CD8-positive, alpha-beta memory T cell (primary cell): Measurements from ENCODE around the gene DALRD3. TPM values are rescaled to one million over a fixed set of nuclear protein-coding genes. Genes with fewer than 3 reads are reported as not detected.

Source experiments
- CTCF ChIA-PET: fragments of 350-600 bp; sonication (Branson Sonifier 250); formaldehyde crosslinking; loops from one replicate; lab custom pipeline; 2021; ENCODE audit warnings: antibody characterized with exemption; lab: Charles Lee
- POLR2A ChIA-PET: fragments of 350-600 bp; sonication (Branson Sonifier 250); formaldehyde crosslinking; loops from one replicate; lab custom pipeline; 2021; ENCODE audit warnings: antibody characterized with exemption; lab: Charles Lee
- DNase-seq, 5 donors: peaks; one replicate each; pipeline versions ENCODE4 v3.0.0 to v3.0.0-alpha.2; 2020 to 2022; ENCODE audit warnings: mixed read lengths in 1 of 5
- H3K27ac ChIP-seq: one replicate; pipeline ENCODE4 v1.7.0; 2013; ENCODE audit warnings: low read depth, mild to moderate bottlenecking, low read length, moderate library complexity
- H3K27me3 ChIP-seq: 2 replicates; pipeline ENCODE4 v1.7.0; 2013; ENCODE audit warnings: low read length, mild to moderate bottlenecking; ENCODE audit not compliant: insufficient read depth, poor library complexity, severe bottlenecking
- H3K36me3 ChIP-seq: 2 replicates; pipeline ENCODE4 v1.7.0; 2013; ENCODE audit warnings: mild to moderate bottlenecking, low read length, moderate library complexity; ENCODE audit not compliant: insufficient read depth
- H3K4me1 ChIP-seq: 2 replicates; pipeline ENCODE4 v1.7.0; 2013; ENCODE audit warnings: mild to moderate bottlenecking, low read length, moderate library complexity; ENCODE audit not compliant: insufficient read depth
- H3K4me3 ChIP-seq: 2 replicates; pipeline ENCODE4 v1.7.0; 2013; ENCODE audit warnings: mild to moderate bottlenecking, low read length
- H3K9me3 ChIP-seq: 2 replicates; pipeline ENCODE4 v1.7.0; 2013; ENCODE audit warnings: mild to moderate bottlenecking, low read length
- H3K27ac Mint-ChIP-seq, 8 donors: one replicate each; pipeline ENCODE4 v1.8.0; 2020 to 2021; ENCODE audit warnings: mixed read lengths in 8 of 8, mild to moderate bottlenecking in 6 of 8, inconsistent platforms in 3 of 8, moderate library complexity in 3 of 8
- H3K27me3 Mint-ChIP-seq, 2 donors: one replicate each; pipeline ENCODE4 v1.8.0; 2020 to 2021; ENCODE audit warnings: mixed read lengths in 2 of 2, mild to moderate bottlenecking in 1 of 2, moderate library complexity in 1 of 2
- H3K36me3 Mint-ChIP-seq, 3 donors: one replicate each; pipeline ENCODE4 v1.8.0; 2020 to 2021; ENCODE audit warnings: mixed read lengths in 3 of 3, inconsistent platforms in 1 of 3, mild to moderate bottlenecking in 1 of 3
- H3K4me1 Mint-ChIP-seq, 3 donors: one replicate each; pipeline ENCODE4 v1.8.0; 2020 to 2021; ENCODE audit warnings: mixed read lengths in 3 of 3, inconsistent platforms in 1 of 3, mild to moderate bottlenecking in 1 of 3
- H3K4me3 Mint-ChIP-seq, 7 donors: one replicate each; pipeline ENCODE4 v1.8.0; 2020 to 2021; ENCODE audit warnings: mixed read lengths in 7 of 7, mild to moderate bottlenecking in 6 of 7, moderate library complexity in 4 of 7, inconsistent platforms in 2 of 7
- H3K9me3 Mint-ChIP-seq, 5 donors: one replicate each; pipeline ENCODE4 v1.8.0; 2020 to 2022; ENCODE audit warnings: mixed read lengths in 5 of 5, mild to moderate bottlenecking in 3 of 5, moderate library complexity in 2 of 5, inconsistent platforms in 1 of 5
- polyA plus RNA-seq: library from polyadenylated mRNA; unstranded; fragments of 300-500 nt; fragmentation: Illumina TruSeq; gene quantifications from one replicate; pipeline ENCODE4 v1.2.3, GENCODE V29; 2021
- total RNA-seq, 2 experiments: library from RNA; stranded (reverse); gene quantifications; one replicate each; pipeline ENCODE4 v1.2.3, GENCODE V29; 2021

The DALRD3 gene
- total and polyA plus RNA-seq, 3 experiments from 2014 or later = 24.4 to 31.7 (median 27.9) TPM

- ChIA-PET POLR2A (interaction anchor here (0.5 to 4.6 kb wide), 10 partner anchors 8 to 1329 kb away, joined by 3 to 79 read pairs (median 6); partner anchors contain the start of genes NPRL2, P4HTM, QRICH1 and RHOA), CTCF (interaction anchor here (0.8 to 7.7 kb wide), 18 partner anchors 10 to 328 kb away, joined by 3 to 121 read pairs (median 5); partner anchors contain the start of genes KLHDC8B, P4HTM, QARS1 and QRICH1)
- peaks cover 0 to 56% (median 10%) of the 10 kb centered on the region in 3 donors for H3K36me3 Mint-ChIP-seq
- peaks cover 38% of the 10 kb centered on the region for H3K4me1 ChIP-seq
- DNase-seq = peak; percentile 97 to 99 (median 98)
- H3K27me3 Mint-ChIP-seq = peaks cover 0 to 2% of the 10 kb centered on the region in 2 donors
- no peaks in the 10 kb centered on the region for H3K27me3 ChIP-seq
- H3K4me1 Mint-ChIP-seq = peaks cover 30 to 65% (median 36%) of the 10 kb centered on the region in 3 donors
- no peaks in the 10 kb centered on the region for H3K9me3 ChIP-seq
- peak overlapping the region; percentile 99 for H3K27ac ChIP-seq
- H3K4me3 Mint-ChIP-seq = peak overlapping the region; percentile 91 to 97 (median 95)
- H3K4me3 ChIP-seq = peak overlapping the region; percentile 95
- H3K27ac Mint-ChIP-seq = peak overlapping the region; percentile 95 to 99 (median 96)
- peaks cover 22% of the 10 kb centered on the region for H3K36me3 ChIP-seq
- no peaks in the 10 kb centered on the region for H3K9me3 Mint-ChIP-seq
These were observed 2.9 kb upstream of the DALRD3 start for GRCh38 chr3:49021213-49021812.

GRCh38 chr3:49020330-49021212, 2.2 kb upstream of the DALRD3 start:
- H3K4me1 Mint-ChIP-seq = peaks cover 28 to 59% (median 32%) of the 10 kb centered on the region in 3 donors
- no peaks in the 10 kb centered on the region for H3K27me3 ChIP-seq
- H3K9me3 ChIP-seq = no peaks in the 10 kb centered on the region
- H3K36me3 ChIP-seq = peaks cover 18% of the 10 kb centered on the region
- peak overlapping the region; percentile 99 for H3K27ac ChIP-seq
- H3K4me3 ChIP-seq = peak overlapping the region; percentile 95
- POLR2A ChIA-PET = interaction anchor here (0.6 to 4.6 kb wide), 5 partner anchors 12 to 82 kb away, joined by 4 to 79 read pairs (median 35); partner anchors contain the start of genes P4HTM, QRICH1 and WDR6
- peak overlapping the region; percentile 65 to 98 (median 95) for H3K27ac Mint-ChIP-seq
- H3K36me3 Mint-ChIP-seq = peaks cover 0 to 56% (median 10%) of the 10 kb centered on the region in 3 donors
- peak overlapping the region; percentile 91 to 97 (median 95) for H3K4me3 Mint-ChIP-seq
- H3K27me3 Mint-ChIP-seq = peaks cover 0 to 2% of the 10 kb centered on the region in 2 donors
- CTCF ChIA-PET = interaction anchor here (0.7 to 7.7 kb wide), 9 partner anchors 9 to 73 kb away, joined by 3 to 121 read pairs (median 9); partner anchors contain the start of genes IMPDH2, P4HTM, QRICH1 and WDR6
- peaks cover 38% of the 10 kb centered on the region for H3K4me1 ChIP-seq
- H3K9me3 Mint-ChIP-seq = no peaks in the 10 kb centered on the region
- peak in 2 of 5 donors; percentile 27 to 48 for DNase-seq

- Histone ChIP-seq H3K4me1 (peaks cover 38% of the 10 kb centered on the region), H3K27me3 (no peaks in the 10 kb centered on the region), H3K36me3 (peaks cover 17% of the 10 kb centered on the region), H3K4me3 (peak overlapping the region; percentile 95), H3K9me3 (no peaks in the 10 kb centered on the region), H3K27ac (peak overlapping the region; percentile 99)
- Mint-ChIP-seq H3K36me3 (peaks cover 0 to 56% (median 14%) of the 10 kb centered on the region in 3 donors), H3K27me3 (peaks cover 0 to 2% of the 10 kb centered on the region in 2 donors), H3K9me3 (no peaks in the 10 kb centered on the region), H3K4me3 (peak overlapping the region; percentile 80 to 97 (median 93)), H3K27ac (peak overlapping the region; percentile 65 to 95 (median 80)), H3K4me1 (peaks cover 26 to 52% (median 29%) of the 10 kb centered on the region in 3 donors)
- ChIA-PET CTCF (interaction anchor here (0.7 to 7.7 kb wide), 4 partner anchors 9 to 31 kb away, joined by 3 to 121 read pairs (median 36); partner anchors contain the start of genes IMPDH2, P4HTM and WDR6), POLR2A (interaction anchor here (0.6 to 3.9 kb wide), 5 partner anchors 9 to 82 kb away, joined by 4 to 79 read pairs (median 19); partner anchors contain the start of genes IMPDH2, QRICH1 and WDR6)
- no peak for DNase-seq
These were observed 1.6 kb upstream of the DALRD3 start for GRCh38 chr3:49019941-49020329.

GRCh38 chr3:49018707-49019006, 277 bp upstream of the DALRD3 start:
- Mint-ChIP-seq H3K4me1 (peaks cover 24 to 49% (median 29%) of the 10 kb centered on the region in 3 donors), H3K27me3 (peaks cover 0 to 2% of the 10 kb centered on the region in 2 donors), H3K4me3 (peak overlapping the region; percentile 84 to 97 (median 88)), H3K27ac (peak overlapping the region; percentile 70 to 95 (median 90)), H3K36me3 (peaks cover 0 to 55% (median 8%) of the 10 kb centered on the region in 3 donors), H3K9me3 (no peaks in the 10 kb centered on the region)
- Histone ChIP-seq H3K4me3 (peak overlapping the region; percentile 83), H3K27me3 (no peaks in the 10 kb centered on the region), H3K9me3 (no peaks in the 10 kb centered on the region), H3K27ac (peak overlapping the region; percentile 89), H3K4me1 (peaks cover 38% of the 10 kb centered on the region), H3K36me3 (peaks cover 12% of the 10 kb centered on the region)
- CTCF ChIA-PET = interaction anchor here (1.1 to 6.6 kb wide), 4 partner anchors 10 to 30 kb away, joined by 3 to 67 read pairs (median 12); partner anchors contain the start of genes IMPDH2, P4HTM and WDR6
- POLR2A ChIA-PET = interaction anchor here (0.6 to 3.8 kb wide), 5 partner anchors 10 to 171 kb away, joined by 3 to 48 read pairs (median 11); partner anchors contain the start of genes IMPDH2 and WDR6
- no peak for DNase-seq

GRCh38 chr3:49017229-49017970, 980 bp downstream of the DALRD3 start:
- no peak for DNase-seq
- H3K4me3 Mint-ChIP-seq = peak overlapping the region; percentile 80 to 97 (median 86)
- H3K36me3 ChIP-seq = peaks cover 12% of the 10 kb centered on the region
- peak overlapping the region; percentile 89 for H3K27ac ChIP-seq
- H3K27me3 Mint-ChIP-seq = peaks cover 0 to 2% of the 10 kb centered on the region in 2 donors
- H3K36me3 Mint-ChIP-seq = peaks cover 0 to 57% (median 5%) of the 10 kb centered on the region in 3 donors
- H3K9me3 Mint-ChIP-seq = no peaks in the 10 kb centered on the region
- peak overlapping the region; percentile 68 to 91 (median 78) for H3K27ac Mint-ChIP-seq
- CTCF ChIA-PET = interaction anchor here (1.1 to 6.6 kb wide), 5 partner anchors 9 to 29 kb away, joined by 3 to 67 read pairs (median 11); partner anchors contain the start of genes IMPDH2, P4HTM and WDR6
- POLR2A ChIA-PET = interaction anchor here (1.0 to 3.8 kb wide), 4 partner anchors 10 to 77 kb away, joined by 4 to 48 read pairs (median 15); partner anchors contain the start of genes IMPDH2, QRICH1 and WDR6
- peaks cover 17 to 42% (median 23%) of the 10 kb centered on the region in 3 donors for H3K4me1 Mint-ChIP-seq
- H3K4me1 ChIP-seq = peaks cover 28% of the 10 kb centered on the region
- peak overlapping the region; percentile 83 for H3K4me3 ChIP-seq
- no peaks in the 10 kb centered on the region for H3K27me3 ChIP-seq
- H3K9me3 ChIP-seq = no peaks in the 10 kb centered on the region

- H3K27me3 ChIP-seq = no peaks in the 10 kb centered on the region
- no peak for DNase-seq
- peaks cover 12% of the 10 kb centered on the region for H3K36me3 ChIP-seq
- H3K4me1 ChIP-seq = peaks cover 27% of the 10 kb centered on the region
- Mint-ChIP-seq H3K27ac (peak overlapping the region in 7 of 8 donors; percentile 42 to 91 (median 79)), H3K27me3 (peaks cover 0 to 2% of the 10 kb centered on the region in 2 donors), H3K36me3 (peaks cover 0 to 62% (median 5%) of the 10 kb centered on the region in 3 donors), H3K4me1 (peaks cover 17 to 45% (median 31%) of the 10 kb centered on the region in 3 donors), H3K9me3 (no peaks in the 10 kb centered on the region), H3K4me3 (peak overlapping the region; percentile 50 to 97 (median 86))
- no peaks in the 10 kb centered on the region for H3K9me3 ChIP-seq
- ChIA-PET CTCF (interaction anchor here (1.0 to 6.6 kb wide), 6 partner anchors 8 to 28 kb away, joined by 3 to 67 read pairs (median 8); partner anchors contain the start of genes IMPDH2, P4HTM and WDR6), POLR2A (interaction anchor here (1.0 to 3.8 kb wide), 4 partner anchors 9 to 77 kb away, joined by 4 to 48 read pairs (median 15); partner anchors contain the start of genes IMPDH2, QRICH1 and WDR6)
- H3K27ac ChIP-seq = no peak overlapping the region
- H3K4me3 ChIP-seq = no peak overlapping the region
These were observed 1.8 kb downstream of the DALRD3 start for GRCh38 chr3:49016414-49017228.
